Measurements from ENCODE around the gene STARD10. TPM values are rescaled to one million over a fixed set of nuclear protein-coding genes. Genes with fewer than 3 reads are reported as not detected.

STARD10 gene
- total and polyA plus RNA-seq, 9 of the 15 experiments (the other 6 are each of a cell fraction or from before 2014, with no cell fraction given): 0.15 to 52.9 (median 32.3) TPM

- TF ChIP-seq ZBTB5 (IDR thresholded peaks at IDR 0.05) (no peak), GABPB1 (CRISPR knock-in tag; IDR thresholded peaks at IDR 0.05) (no peak), E2F5 (CRISPR knock-in tag; IDR thresholded peaks at IDR 0.05) (no peak), HMG20A (CRISPR knock-in tag; conservative IDR thresholded peaks at IDR 0.05) (no peak), ZNF518B (CRISPR knock-in tag; IDR thresholded peaks at IDR 0.05) (no peak), U2AF1 (optimal IDR thresholded peaks at IDR 0.05; ENCODE audit: low read depth, low read length) (no peak), NFE2 (IDR thresholded peaks at IDR 0.05; ENCODE audit: low read depth) (peak; percentile 87), NR2C1 (IDR thresholded peaks at IDR 0.05) (no peak), NR2C1 (tag; IDR thresholded peaks at IDR 0.05) (0 out of 2 replicates have a peak, but pooled peaks have one; percentile 32), KDM4B (IDR thresholded peaks at IDR 0.05; ENCODE audit: borderline replicate concordance in 2 of 2, low read depth in 1 of 2) (no peak), CGGBP1 (CRISPR knock-in tag; IDR thresholded peaks at IDR 0.05) (no peak), ZNF639 (CRISPR knock-in tag; conservative IDR thresholded peaks at IDR 0.05 in 1 of 2, IDR thresholded peaks at IDR 0.05 in 1 of 2) (peak in 1 of 2 experiments; percentile 62; a peak in 1 of 4 replicates), TCF7L2 (IDR thresholded peaks at IDR 0.05; ENCODE audit: low read depth, low read length) (no peak), STAT5A (IDR thresholded peaks at IDR 0.05; ENCODE audit: borderline replicate concordance, low read length) (no peak), MCM3 (IDR thresholded peaks at IDR 0.05) (no peak), ELF1 (tag; IDR thresholded peaks at IDR 0.05) (no peak), ATF3 (IDR thresholded peaks at IDR 0.05) (no peak), ATF3 (CRISPR knock-in tag; conservative IDR thresholded peaks at IDR 0.05) (0 out of 2 replicates have a peak, but pooled peaks have one; percentile 64), MTA3 (IDR thresholded peaks at IDR 0.05; ENCODE audit: borderline replicate concordance) (peak; percentile 38; the same call in 1 of the 2 replicates), ZKSCAN3 (CRISPR knock-in tag; IDR thresholded peaks at IDR 0.05) (no peak)
Measured at GRCh38 chr11:72735495-72736027, 58.3 kb downstream of the STARD10 start (continued).

Data from K562 (cell line).